Gastrocnemius medialis (tissue), 4 donors: ENCODE measurements around the gene NFKBIZ. TPM values are rescaled to one million over a fixed set of nuclear protein-coding genes. Genes with fewer than 3 reads are reported as not detected.
"Not testable (repeated sequence)": the region's sequence is repeated elsewhere in the genome, so short reads cannot be mapped to it uniquely, and the experiment has no call there.

Source experiments
- ATAC-seq, 2 donors: fragments of 150-250 bp; one replicate each; pipeline ENCODE4 v1.9.1; 2016
- DNase-seq, 2 donors: peaks; one replicate each; pipeline ENCODE4 v3.0.0-alpha.2; 2019
- H3K27ac ChIP-seq, 4 donors: fragments of 200-600 bp; sonication (generic); 1 replicate in 1 of 4; 2 replicates in 3 of 4; pipeline ENCODE4 v1.5.1; 2016 to 2018; ENCODE audit warnings: mild to moderate bottlenecking in 2 of 4, moderate library complexity in 1 of 4
- H3K27me3 ChIP-seq, 3 donors: fragments of 200-600 bp; sonication (generic) in 2 of 3; 1 replicate in 1 of 3; 2 replicates in 2 of 3; pipeline versions ENCODE4 v1.5.1 to v1.6.0; 2016 to 2019; ENCODE audit warnings: mild to moderate bottlenecking in 1 of 3, moderate library complexity in 1 of 3
- H3K36me3 ChIP-seq, 2 donors: fragments of 200-600 bp; sonication (generic) in 1 of 2; one replicate each; pipeline ENCODE4 v1.5.1; 2017 to 2018
- H3K4me1 ChIP-seq, 2 donors: fragments of 200-600 bp; sonication (generic) in 1 of 2; one replicate each; pipeline ENCODE4 v1.5.1; 2016 to 2017; ENCODE audit warnings: mild to moderate bottlenecking in 2 of 2
- H3K4me3 ChIP-seq, 4 donors: fragments of 200-600 bp; sonication (generic) in 3 of 4; 1 replicate in 1 of 4; 2 replicates in 3 of 4; pipeline ENCODE4 v1.5.1; 2016 to 2019; ENCODE audit warnings: mild to moderate bottlenecking in 2 of 4
- H3K9me3 ChIP-seq, 3 donors: fragments of 200-600 bp; sonication (generic) in 2 of 3; 1 replicate in 1 of 3; 2 replicates in 2 of 3; pipeline ENCODE4 v1.5.1; 2016 to 2019
- POLR2A ChIP-seq, 2 donors: fragments of 450-650 bp; IDR thresholded peaks; one replicate each; pipeline ENCODE4 v1.6.1; 2017; ENCODE audit warnings: antibody characterized with exemption in 2 of 2, mild to moderate bottlenecking in 2 of 2, moderate library complexity in 2 of 2
- in situ Hi-C, 4 donors: fragments of 200-750 bp; cut with MboI; loops; one replicate each; pipeline versions ENCODE4 v1.15.0 to v1.8.0; 2017; ENCODE audit warnings: low sequenced_read_pairs in 4 of 4
- intact Hi-C: fragments of 100-400 bp; cut with DNase I; formaldehyde crosslinking; loops from one replicate; pipeline ENCODE4 v1.15.1; 2023; ENCODE audit warnings: low total_unique reads
- total RNA-seq, 4 donors: library from RNA; depleted of rRNA; stranded (reverse); fragments of >200 nt; gene quantifications; one replicate each; pipeline versions ENCODE4 v1.1.0 to v1.2.3, GENCODE V29; 2016
- TF ChIP-seq, protein P1 (sequence below), 5 experiments: fragments of 450-650 bp in 3 of 5; fragments of 200-600 bp in 2 of 5; sonication (generic) in 2 of 5; IDR thresholded peaks in 4 of 5; conservative IDR thresholded peaks in 1 of 5; 1 replicate in 4 of 5; 2 replicates in 1 of 5; pipeline ENCODE4 v1.5.1; 2016 to 2019; ENCODE audit warnings: antibody characterized with exemption in 5 of 5, mild to moderate bottlenecking in 3 of 5, moderate library complexity in 3 of 5

The NFKBIZ gene
- total RNA-seq, 4 donors from 2014 or later, result 9.2 to 25.9 (median 20.6) TPM

DNA sequence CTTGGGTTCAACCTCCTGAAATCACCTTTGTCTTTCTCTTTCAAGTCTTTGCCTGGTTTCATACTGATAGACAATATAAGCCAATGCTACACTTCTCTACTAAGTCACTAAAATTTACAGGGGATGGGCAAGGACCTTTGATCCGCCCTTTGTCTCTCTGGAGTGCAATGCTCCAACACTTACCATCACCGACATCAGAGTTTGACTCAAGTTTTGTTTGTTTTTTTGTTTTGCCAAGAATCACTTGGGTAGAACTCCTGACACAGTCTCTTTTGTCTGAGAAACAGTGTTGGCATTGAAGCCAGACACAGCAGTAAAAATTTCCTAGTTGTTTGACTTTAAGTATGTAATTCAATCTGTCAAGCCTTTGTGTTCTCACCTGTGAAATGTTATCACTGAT is 29.3 kb downstream of the NFKBIZ start:
- Histone ChIP-seq H3K9me3 (no peaks in the 10 kb centered on the region), H3K27ac (no peak overlapping the region), H3K36me3 (no peaks in the 10 kb centered on the region), H3K27me3 (no peaks in the 10 kb centered on the region), H3K4me1 (no peaks in the 10 kb centered on the region), H3K4me3 (no peak overlapping the region)
- DNase-seq (no peak), ATAC-seq (no peak)
- intact Hi-C loops, result no loop called here
- TF ChIP-seq, protein P1, sequence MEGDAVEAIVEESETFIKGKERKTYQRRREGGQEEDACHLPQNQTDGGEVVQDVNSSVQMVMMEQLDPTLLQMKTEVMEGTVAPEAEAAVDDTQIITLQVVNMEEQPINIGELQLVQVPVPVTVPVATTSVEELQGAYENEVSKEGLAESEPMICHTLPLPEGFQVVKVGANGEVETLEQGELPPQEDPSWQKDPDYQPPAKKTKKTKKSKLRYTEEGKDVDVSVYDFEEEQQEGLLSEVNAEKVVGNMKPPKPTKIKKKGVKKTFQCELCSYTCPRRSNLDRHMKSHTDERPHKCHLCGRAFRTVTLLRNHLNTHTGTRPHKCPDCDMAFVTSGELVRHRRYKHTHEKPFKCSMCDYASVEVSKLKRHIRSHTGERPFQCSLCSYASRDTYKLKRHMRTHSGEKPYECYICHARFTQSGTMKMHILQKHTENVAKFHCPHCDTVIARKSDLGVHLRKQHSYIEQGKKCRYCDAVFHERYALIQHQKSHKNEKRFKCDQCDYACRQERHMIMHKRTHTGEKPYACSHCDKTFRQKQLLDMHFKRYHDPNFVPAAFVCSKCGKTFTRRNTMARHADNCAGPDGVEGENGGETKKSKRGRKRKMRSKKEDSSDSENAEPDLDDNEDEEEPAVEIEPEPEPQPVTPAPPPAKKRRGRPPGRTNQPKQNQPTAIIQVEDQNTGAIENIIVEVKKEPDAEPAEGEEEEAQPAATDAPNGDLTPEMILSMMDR (IDR thresholded peaks at IDR 0.05 in 4 of 5, conservative IDR thresholded peaks at IDR 0.05 in 1 of 5), result no peak
- no peak for TF ChIP-seq POLR2A (IDR thresholded peaks at IDR 0.05)
- in situ Hi-C loops, result no loop called here

DNA sequence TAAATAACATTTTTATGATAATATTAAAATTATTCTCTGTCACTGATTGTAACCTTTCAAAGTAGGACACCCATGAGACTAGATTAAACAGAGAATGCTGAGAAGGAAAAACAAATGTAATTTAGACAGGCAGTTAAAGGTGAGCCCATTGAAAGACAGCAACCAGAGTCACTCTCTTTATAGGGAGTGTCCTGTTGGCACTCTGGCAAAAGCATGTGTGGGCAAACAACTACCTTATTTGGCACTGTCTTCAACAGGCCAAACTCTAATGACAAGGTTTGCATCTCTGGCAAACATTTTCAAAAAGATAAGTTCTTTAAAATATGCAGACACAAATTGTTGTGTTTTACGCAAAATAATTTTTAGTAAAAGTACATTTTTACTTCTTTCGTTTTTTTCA is 29.8 kb downstream of the NFKBIZ start:
- H3K27me3 ChIP-seq, result no peaks in the 10 kb centered on the region
- H3K4me3 ChIP-seq, result no peak overlapping the region
- no peak overlapping the region for H3K27ac ChIP-seq
- DNase-seq (no peak), ATAC-seq (no peak)
- in situ Hi-C loops (no loop called here), intact Hi-C loops (no loop called here)
- no peaks in the 10 kb centered on the region for H3K36me3 ChIP-seq
- no peaks in the 10 kb centered on the region for H3K4me1 ChIP-seq
- H3K9me3 ChIP-seq, result no peaks in the 10 kb centered on the region
- TF ChIP-seq POLR2A (IDR thresholded peaks at IDR 0.05), result no peak

DNA sequence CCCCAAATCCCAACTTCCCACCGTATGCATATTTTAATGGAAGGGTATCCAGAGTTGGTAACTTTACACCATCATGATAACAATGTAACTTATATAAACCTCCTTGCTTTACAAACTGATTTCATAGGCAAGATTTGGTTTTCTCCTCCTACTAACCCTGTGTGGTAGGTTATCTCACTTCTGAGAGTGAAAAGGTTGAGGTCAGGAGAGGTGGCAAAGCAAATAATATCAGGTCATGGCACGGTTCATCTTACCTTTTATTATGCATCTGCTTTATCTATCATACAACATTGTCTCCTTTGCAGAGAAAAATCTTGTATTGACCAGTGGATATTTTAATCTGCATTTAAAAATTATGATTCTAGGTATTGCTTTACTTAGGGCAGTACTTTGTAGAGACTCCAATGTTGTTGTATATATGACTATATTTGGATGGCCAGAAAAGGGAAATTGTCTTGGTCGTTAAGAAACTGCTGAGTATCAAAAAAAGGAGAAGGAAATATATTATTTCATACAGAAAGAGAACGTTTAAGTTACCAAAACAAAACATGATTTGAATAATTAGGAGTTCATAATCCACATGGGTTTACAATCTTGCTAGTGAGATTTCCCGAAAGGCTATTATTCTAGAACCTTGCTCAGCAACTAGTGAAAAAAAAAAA is 30.4 kb downstream of the NFKBIZ start:
- Histone ChIP-seq H3K27me3 (no peaks in the 10 kb centered on the region), H3K4me3 (no peak overlapping the region), H3K4me1 (no peaks in the 10 kb centered on the region), H3K9me3 (no peaks in the 10 kb centered on the region), H3K36me3 (no peaks in the 10 kb centered on the region), H3K27ac (no peak overlapping the region)
- no peak for ATAC-seq
- intact Hi-C loops, result no loop called here
- no peak for DNase-seq
- in situ Hi-C loops, result no loop called here
- no peak for TF ChIP-seq POLR2A (IDR thresholded peaks at IDR 0.05)

DNA sequence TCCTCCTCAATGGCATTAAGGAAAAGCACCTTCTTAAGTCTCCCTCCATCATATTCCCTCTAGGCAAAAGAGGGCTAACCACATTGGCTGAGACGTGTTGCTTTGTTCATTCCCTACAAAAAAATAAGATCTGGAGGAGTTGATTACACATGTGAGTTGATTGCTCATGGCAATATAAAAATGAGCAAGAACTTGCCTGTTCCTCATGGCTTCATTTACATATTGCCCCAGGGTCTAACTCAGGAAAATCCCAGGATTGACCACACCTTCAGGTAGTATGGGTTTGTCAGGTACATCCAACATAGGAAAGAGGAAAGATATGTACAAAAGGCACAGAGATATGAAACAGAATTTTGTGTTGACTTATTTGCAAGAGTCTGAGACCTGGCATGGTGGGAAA is 35.5 kb downstream of the NFKBIZ start:
- no peak overlapping the region for H3K27ac ChIP-seq
- H3K9me3 ChIP-seq, result no peaks in the 10 kb centered on the region
- no peaks in the 10 kb centered on the region for H3K4me1 ChIP-seq
- H3K27me3 ChIP-seq, result no peaks in the 10 kb centered on the region
- no peak for ATAC-seq
- TF ChIP-seq POLR2A (IDR thresholded peaks at IDR 0.05), result no peak
- TF ChIP-seq, protein P1 (IDR thresholded peaks at IDR 0.05 in 4 of 5, conservative IDR thresholded peaks at IDR 0.05 in 1 of 5), result no peak
- no peak overlapping the region for H3K4me3 ChIP-seq
- in situ Hi-C loops (no loop called here), intact Hi-C loops (no loop called here)
- H3K36me3 ChIP-seq, result no peaks in the 10 kb centered on the region
- no peak for DNase-seq

DNA sequence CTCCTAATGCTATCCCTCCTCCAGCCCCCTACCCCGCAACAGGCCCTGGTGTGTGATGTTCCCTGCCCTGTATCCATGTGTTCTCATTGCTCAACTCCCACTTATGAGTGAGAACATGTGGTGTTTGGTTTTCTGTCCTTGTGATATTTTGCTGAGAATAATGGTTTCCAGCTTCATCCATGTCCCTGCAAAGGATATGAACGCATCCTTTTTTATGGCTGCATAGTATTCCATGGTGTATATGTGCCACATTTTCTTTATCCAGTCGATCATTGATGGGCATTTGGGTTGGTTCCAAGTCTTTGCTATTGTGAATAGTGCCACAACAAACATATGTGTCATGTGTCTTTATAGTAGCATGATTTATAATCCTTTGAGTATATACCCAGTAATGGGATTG is 36.3 kb downstream of the NFKBIZ start:
- H3K4me3 ChIP-seq, H3K36me3 ChIP-seq, ATAC-seq, in situ Hi-C loops, intact Hi-C loops, H3K9me3 ChIP-seq, H3K27ac ChIP-seq, H3K4me1 ChIP-seq, DNase-seq, H3K27me3 ChIP-seq: not testable (repeated sequence)

DNA sequence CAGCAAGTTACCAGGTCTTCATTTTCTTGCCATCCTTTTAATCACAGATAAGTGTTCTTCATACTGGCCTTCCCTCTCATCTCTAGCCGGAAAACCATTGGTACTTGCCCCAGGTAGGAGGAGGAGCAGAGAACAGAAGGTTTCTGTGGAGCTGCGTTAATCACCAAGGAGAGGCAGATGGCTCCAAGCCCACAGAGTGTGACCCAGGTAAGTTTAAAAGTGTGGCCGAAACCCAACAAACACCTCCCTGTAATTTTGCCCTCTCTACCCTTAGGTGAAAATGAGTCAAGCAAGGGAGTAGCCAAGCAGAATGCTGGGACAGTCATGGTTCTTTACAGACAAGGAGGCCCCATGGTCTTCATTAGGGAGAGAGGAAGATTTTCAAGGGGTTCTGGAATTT is 37.3 kb downstream of the NFKBIZ start:
- Histone ChIP-seq H3K4me3 (no peak overlapping the region), H3K27me3 (no peaks in the 10 kb centered on the region), H3K9me3 (no peaks in the 10 kb centered on the region), H3K4me1 (no peaks in the 10 kb centered on the region), H3K36me3 (no peaks in the 10 kb centered on the region), H3K27ac (no peak overlapping the region)
- no peak for TF ChIP-seq POLR2A (IDR thresholded peaks at IDR 0.05)
- TF ChIP-seq, protein P1 (IDR thresholded peaks at IDR 0.05 in 4 of 5, conservative IDR thresholded peaks at IDR 0.05 in 1 of 5), result no peak
- intact Hi-C loops, result no loop called here
- no peak for DNase-seq
- in situ Hi-C loops, result no loop called here
- no peak for ATAC-seq
